ENCODE results near the gene STK25.

DNA sequence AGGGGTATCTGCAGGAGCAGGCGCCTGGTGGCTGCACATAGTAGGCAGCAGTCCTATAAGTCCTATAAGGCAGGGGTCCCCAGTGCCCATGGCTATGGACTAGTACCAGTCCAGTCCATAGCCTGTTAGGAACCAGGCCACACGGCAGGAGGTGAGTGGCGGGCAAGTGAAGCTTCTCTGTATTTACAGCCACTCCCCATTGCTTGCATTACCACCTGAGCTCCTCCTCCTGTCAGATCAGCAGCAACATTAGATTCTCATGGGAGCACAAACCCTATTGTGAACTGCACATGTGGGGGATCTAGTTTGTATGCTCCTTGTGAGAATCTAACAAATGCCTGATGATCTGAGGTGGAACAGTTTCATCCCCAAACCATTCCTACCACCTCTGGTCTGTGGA lies 33.1 kb downstream of the STK25 start:
- TF ChIP-seq, protein P1, sequence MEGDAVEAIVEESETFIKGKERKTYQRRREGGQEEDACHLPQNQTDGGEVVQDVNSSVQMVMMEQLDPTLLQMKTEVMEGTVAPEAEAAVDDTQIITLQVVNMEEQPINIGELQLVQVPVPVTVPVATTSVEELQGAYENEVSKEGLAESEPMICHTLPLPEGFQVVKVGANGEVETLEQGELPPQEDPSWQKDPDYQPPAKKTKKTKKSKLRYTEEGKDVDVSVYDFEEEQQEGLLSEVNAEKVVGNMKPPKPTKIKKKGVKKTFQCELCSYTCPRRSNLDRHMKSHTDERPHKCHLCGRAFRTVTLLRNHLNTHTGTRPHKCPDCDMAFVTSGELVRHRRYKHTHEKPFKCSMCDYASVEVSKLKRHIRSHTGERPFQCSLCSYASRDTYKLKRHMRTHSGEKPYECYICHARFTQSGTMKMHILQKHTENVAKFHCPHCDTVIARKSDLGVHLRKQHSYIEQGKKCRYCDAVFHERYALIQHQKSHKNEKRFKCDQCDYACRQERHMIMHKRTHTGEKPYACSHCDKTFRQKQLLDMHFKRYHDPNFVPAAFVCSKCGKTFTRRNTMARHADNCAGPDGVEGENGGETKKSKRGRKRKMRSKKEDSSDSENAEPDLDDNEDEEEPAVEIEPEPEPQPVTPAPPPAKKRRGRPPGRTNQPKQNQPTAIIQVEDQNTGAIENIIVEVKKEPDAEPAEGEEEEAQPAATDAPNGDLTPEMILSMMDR (IDR thresholded peaks at IDR 0.05; ENCODE audit: low read length) = no peak
- TF ChIP-seq EZH2 (optimal IDR thresholded peaks at IDR 0.05; ENCODE audit: low read depth, low read length) (no peak), EZH2phosphoT487 (IDR thresholded peaks at IDR 0.05; ENCODE audit: low read length) (no peak)
